GM21619 (cell line): ENCODE results near the gene TMEM181.
"Not testable (repeated sequence)": the region's sequence is repeated elsewhere in the genome, so short reads cannot be mapped to it uniquely, and the experiment has no call there.

Experiments used
- ATAC-seq: cut with Tn5 transposase; IDR thresholded peaks from one replicate; pipeline ENCODE4 v1.9.1; 2021; ENCODE audit not compliant: unreplicated experiment

The TMEM181 gene

DNA sequence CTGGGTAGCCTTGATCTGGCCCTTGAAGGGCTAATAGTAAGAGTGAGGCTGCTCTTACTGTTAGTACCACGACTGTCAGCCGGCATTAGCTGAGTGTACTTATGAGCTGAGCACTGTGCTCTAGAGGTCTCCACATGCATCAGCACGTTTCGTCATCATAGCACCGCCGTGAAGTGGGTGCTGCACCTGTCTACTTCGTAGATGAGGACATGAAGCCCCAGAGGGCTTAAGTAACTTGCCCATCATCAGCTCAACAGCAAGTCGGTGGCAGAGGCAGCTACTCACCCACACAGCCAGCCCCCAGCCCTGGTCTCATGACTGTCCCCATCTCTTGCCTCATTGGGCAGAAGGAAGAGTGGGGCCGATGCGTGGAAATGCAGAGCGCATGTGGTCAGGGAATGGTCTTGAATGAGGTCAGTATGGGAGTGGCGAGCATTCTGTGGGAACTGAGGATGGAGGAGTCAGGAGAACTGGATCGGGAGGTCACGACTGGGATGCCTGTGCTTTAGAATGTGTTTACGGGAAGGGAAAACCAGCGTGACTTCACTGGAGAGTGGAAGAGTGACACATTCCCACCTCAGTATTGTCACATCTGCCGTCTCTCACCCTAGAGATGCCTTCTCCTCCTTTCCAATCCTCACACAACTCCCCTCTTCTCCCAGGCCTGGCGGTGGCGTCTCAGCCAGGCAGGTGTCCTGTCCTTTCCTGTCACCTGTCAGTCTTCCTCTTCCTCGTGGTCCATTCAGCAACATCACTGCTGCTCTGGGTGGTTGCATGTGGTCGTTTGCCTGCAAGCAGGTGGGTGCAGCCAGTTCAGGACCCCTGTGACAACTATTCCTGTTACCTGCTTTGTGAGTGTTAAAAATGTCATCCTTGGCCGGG lies 95.9 kb downstream of the TMEM181 start:
- no peak for ATAC-seq

DNA sequence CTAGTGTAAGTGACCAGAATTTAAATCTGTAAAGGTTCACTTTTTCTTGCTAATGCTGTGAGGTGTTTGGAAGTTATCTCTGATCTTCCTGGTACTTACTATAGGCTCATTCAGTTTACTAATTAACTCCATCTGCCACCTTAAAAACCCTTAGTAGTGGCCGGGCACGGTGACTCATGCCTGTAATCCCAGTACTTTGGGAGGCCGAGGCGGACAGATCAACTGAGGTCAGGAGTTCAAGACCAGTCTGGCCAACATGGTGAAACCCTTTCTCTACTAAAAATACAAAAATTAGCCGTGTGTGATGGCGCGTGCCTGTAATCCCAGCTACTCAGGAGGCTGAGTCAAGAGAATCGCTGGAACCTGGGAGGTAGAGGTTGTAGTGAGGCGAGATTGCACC lies 97.1 kb downstream of the TMEM181 start:
- not testable (repeated sequence) for ATAC-seq

DNA sequence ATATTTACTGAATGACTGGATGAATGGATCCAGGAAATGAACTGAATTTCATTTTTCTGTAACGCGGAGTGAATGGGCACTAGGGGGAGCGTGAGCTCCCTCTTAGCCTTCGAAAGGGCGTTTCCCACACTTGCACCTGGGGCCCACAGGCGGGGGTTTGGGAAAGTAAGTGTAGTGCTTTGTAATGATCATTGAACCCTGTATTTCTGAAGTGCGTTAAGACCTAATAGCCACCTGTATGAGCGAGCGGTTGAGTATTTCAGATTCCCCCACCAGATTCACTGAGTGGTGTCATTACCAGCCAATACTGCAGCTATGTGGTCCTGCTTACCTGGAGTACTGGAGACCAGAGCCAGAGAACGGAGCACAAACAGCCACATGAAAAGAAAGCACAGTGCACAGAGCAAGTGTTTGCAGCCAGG lies 100.5 kb downstream of the TMEM181 start:
- ATAC-seq: no peak

DNA sequence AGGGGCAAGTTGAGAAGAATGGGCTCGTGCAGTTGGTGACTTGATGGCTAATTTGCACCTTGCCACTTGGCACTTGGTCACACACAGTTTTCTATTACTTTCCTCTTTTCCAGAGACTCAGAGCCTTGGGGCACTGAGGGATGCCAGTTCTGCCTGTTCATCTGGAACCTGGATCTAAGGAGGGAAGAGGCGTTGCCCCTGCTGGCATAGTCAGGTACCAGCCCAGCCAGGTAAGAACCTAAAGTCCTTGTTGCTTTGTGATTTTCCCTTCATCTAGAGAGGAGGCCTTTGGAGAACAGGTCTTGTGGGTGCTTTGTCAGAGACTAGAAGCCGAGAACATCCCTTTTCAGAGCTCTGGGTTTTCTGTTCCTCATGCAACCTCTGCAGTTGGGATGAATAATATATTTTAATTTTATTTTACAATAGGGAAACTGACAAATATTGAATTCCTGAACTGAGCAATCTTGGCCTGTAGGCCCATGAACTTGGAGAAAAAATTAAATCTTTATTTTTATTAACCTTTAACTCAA lies 101.3 kb downstream of the TMEM181 start:
- ATAC-seq: no peak

DNA sequence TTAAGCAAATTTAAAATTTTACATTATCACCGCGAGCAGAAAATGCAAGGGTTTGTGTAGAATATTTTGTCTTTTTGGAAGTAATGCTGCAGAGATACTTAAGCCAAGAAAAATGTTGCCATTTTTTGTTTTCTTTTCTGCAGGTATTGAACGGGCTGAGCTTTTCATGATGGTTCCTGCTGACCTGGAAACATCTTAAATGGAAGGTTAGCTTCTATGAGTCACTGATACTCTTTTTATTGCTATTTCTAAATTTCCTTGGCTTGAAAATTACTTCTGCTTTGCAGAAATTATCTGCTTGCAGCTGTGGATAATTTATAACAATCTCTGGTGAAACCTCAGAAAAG lies 102.7 kb downstream of the TMEM181 start:
- ATAC-seq: no peak

DNA sequence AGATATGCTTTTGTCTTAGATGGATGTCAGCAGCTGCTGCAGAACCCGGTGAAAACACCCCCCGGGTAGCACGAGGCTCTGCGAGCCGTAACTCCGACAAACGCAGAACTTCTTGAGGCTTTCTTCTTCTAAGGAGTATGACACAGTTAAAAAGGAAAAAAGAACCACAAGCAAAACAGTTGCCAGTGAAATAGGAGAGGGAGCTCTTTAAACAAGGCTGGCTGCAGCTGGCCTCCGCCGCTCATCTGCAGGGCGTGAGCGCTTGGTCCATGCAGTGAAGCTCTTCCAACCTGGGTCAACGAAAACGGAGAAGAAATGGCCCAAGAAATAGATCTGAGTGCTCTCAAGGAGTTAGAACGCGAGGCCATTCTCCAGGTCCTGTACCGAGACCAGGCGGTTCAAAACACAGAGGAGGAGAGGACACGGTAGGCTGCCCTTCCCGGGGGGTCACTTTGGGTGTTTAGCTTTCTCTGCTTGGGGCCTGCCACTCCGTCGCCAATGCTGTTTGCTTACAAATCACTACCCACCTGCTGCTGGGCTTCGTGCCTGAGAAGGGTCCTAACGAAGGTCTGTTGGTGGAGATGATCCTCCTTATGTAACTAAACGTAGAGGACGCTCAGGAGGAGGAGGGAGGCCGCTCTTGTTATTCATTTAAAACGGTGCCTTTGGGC lies 103.2 kb downstream of the TMEM181 start:
- ATAC-seq: no peak

DNA sequence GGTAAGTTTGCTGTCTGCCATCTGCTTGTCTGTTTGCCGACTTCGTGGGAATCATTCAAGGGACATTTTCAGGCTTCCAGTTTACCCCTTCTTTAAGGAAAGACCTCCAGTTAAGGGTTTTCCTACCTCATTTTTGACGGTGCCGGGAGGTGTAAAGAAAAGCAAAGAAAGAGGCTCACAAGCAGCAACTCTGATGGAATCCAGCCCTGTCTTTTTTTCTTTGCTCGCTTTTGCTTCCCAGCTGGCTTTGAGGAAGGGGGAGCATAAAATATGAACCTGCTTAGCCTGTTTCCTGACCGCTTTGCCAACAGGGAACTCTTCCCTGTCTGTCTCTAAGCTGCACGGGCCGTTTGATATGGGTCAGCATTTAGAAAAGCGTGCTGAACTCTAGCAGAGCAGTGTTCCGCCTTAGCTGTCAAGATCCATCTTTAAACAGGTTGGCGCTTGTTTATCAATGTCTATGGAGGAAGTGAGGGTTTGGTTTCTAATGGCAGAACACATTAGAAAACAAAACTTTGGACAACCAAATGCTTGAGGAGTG lies 103.8 kb downstream of the TMEM181 start:
- ATAC-seq: no peak

DNA sequence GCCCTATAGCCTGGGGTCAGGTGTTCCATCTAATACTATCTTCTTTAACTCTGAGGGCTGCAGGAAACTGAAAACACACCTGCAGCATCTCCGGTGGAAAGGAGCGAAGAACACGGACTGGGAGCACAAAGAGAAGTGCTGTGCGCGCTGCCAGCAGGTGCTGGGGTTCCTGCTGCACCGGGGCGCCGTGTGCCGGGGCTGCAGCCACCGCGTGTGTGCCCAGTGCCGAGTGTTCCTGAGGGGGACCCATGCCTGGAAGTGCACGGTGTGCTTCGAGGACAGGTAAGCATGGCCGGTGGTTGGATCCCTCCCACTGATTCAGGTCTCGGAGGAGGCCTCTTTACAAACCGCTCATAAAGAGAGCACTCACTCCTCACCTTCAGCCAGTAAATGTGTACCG lies 105.4 kb downstream of the TMEM181 start:
- no peak for ATAC-seq

DNA sequence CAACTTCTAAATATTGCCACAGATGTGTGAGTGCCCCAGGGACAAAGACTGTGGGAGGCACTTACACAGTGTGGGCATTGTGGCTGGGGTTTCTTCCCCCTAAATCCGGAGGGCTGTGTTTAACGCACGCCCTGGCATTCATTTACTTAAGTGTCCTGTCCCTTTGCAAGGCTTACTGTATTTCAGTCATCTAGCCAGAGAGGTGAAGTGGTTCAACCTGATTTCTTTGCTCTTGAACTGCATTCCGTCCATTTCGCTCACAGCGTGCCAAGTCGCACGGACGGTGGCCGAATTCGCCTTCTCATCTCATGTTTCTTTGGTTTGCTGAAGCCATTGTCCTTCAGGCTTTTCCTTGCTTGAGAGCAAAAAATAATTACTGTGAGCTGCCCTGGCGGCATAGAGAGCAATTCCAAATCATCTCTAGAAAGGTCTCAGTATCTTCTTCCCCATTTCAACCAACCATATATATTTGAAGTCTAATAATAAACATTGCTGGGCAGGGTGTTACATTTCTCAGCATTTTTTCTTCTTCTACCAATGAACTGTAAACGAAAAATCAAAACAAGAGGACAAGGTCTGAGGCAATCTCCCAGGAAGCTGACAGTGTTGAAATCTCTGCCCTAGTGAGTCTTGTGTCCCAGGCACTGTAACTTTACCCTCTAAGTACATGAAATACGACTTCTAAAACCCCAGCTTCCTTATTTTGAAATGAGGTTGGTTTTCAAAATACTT lies 106.9 kb downstream of the TMEM181 start:
- ATAC-seq: no peak

DNA sequence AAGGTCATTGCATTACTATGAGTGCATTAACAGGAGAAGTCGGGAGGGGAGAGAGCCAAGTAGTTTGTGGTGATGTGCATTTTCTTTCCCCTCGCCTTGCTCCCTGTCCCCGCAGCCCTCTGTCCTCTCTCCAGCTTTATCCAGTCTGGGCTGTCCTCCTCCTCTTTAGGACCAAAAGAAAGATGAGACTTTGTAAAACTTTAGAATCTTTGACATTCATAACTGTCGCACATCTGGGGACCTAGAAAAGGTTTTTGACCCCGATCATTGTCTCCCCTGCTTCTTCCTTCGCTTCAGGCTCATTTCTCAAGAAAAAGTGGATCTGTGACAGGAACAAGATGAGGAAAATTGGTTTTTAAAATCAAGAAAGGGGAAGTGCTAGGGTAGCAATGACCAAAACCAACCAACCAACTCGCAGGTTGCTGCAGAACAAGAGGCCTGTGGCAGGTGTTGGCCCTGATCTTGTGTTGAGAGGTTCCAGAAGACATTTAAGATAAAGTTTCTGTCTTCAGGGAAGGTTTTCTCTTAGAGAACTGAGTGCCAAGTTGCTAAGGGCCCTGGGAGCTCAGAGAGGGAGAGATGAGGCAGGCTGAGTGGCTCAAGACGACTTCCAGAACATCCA lies 107.6 kb downstream of the TMEM181 start:
- no peak for ATAC-seq

DNA sequence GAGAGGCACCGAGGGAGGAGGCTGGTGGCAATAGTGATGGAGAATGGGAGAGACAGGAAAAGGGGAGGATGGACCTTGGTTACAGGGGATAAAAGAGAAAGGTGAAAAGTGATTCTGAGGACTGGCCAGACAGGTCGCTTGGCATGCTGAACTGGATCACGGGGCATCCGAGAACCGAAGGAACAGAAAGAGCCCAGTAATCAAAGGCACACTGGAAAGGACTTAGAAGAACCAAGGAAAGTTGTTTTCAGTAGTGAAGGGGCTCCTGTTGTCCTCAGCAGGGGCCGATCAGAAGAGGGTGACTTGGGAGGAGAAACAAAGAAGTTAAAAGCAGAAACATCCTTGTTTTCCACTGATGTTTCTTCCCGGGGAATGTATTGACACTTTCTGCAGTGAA lies 108.8 kb downstream of the TMEM181 start:
- no peak for ATAC-seq

DNA sequence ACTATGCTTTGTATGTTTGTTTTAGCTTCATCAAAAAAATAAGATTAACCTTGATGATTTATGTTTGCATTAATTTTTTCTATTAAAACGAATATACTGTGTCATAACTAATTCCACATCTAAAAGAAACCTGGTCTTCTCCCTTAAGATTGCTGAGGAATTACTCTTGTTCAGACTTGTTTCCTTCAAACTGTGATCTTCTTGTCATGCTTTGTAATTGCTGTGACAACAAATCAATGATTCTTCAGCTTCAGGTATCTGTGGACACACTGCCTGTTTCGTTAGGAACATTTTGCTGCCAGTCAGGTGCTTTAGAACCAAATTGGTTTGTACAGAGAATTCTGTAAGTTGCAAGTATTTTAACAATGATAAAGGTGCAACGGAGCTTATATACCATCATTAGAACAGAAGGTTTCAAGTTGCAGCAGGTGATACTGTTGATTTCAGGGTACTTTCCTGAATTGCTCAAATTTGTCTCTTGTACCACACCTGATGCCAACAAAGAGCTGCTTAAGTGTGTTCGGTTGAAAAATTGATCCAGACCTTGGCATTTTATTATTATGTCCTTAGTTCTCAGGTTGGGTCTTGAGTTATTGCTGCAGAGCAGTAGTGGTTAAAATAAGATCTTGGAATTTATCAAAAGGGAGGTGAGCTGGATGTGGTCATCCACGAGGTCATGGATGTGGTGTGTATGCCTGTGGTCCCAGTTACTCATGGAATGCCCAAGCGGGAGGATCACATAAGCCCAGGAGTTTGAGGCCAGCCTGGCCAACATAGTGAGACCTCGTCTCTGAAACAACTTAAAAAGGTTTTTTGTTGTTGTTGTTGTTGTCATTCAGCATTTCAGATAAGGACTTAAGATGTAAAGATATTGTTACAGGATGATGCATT lies 109.5 kb downstream of the TMEM181 start:
- ATAC-seq: no peak

DNA sequence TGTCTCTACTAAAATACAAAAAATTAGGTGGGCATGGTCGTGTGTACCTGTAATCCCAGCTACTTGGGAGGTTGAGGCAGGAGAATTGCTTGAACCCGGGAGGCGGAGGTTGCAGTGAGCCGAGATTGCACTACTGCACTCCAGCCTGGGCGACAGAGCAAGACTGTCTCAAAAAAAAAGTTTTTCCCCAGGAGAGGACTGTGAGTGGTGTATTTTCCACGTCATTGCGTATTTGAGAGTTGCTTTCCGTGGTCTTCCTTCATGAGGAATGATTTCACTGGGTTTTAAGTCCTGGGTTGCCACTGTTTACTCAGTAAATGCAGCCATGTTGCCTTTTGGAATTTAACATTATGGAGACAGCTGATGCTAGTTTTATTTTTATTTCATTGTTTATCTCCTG lies 112.2 kb downstream of the TMEM181 start:
- not testable (repeated sequence) for ATAC-seq

DNA sequence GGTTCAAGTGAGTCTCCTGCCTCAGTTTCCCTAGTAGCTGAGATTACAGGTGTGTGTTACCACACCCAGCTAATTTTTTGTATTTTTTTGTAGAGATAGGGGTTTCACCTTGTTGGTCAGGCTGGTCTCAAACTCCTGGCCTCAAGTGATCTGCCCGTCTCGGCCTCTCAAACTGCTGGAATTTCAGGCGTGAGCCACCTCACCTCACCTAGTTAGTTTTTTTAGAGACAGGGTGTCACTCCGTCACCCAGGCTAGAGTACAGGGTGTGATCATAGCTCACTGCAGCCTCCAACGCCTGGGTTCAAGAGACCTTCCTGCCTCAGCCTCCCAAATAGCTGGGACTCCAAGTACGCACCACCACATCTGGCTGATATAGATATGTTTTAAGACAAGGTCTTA lies 112.8 kb downstream of the TMEM181 start:
- ATAC-seq: no peak

DNA sequence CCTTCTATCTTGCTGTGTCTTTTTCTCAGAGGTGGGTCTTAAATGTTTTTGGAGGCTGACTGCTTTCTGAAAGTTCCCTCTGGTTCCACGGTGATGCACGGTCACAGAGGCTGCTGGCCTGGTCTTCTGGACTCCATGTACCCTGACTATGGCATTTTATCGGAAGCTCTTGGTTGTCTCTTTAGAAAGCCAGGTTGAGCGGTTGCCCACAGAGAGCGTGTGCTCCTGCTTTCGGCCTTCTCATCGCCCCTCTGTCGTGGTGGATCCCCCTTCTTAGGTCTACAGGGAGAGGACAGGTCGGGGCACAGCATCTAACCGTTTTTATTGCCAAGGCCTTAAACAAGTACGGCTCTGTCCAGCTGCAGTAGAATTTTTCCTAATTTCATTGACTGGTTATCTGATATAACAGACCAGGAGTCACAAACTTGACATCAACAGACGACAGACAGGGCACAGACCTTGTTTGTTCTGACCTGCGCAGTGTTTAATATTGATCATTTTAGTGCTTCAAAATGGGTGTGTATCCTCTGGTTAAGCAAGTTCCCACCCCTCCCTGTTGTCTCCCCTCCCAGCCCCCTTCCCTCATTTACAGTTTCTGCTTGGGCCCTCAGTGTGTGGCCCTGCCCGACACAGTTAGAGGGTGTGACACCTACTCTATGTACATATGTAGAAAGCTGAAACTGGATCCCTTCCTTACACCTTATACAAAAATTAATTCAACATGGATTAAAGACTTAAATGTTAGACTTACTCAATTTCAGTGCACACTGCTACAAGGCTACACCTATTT lies 114.6 kb downstream of the TMEM181 start:
- ATAC-seq: no peak

DNA sequence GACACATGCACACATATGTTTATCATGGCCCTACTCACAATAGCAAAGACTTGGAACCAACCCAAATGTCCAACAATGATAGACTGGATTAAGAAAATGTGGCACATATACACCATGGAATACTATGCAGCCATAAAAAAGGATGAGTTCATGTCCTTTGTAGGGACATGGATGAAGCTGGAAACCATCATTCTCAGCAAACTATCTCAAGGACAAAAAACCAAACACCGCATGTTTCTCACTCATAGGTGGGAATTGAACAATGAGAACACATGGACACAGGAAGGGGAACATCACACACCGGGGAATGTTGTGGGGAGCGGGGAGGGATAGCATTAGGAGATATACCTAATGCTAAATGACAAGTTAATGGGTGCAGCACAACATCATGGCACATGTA lies 117.2 kb downstream of the TMEM181 start:
- ATAC-seq: not testable (repeated sequence)

DNA sequence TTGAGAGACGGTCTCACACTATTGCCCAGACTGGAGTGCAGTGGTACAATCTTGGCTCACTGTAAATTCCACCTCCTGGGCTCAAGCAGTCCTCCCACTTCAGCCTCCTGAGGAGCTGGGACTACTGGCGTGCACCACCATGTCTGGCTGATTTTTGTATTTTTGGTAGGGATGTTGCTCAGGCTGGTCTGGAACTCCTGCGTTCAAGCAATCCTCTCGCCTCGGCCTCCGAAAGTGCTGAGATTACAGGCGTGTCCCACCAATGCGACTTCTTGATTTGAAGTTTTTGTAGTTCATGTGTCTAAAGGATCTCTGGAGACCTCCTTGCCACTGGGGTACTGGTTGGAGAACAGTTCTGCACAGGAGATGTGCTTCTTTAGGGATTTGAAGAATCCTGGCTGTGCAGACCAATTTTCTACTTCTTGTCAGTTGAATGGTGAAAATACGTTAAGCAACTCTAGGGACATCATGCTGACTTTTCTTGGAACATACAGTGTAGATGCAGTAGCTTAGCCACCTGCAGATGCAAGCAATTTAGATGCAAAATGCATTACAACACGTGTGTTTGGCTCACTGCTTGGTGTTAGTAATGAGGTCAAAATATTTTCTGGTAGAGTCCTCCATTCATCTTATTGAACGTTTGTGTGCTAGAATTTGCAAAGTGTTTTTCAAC lies 118.2 kb downstream of the TMEM181 start:
- ATAC-seq: no peak

DNA sequence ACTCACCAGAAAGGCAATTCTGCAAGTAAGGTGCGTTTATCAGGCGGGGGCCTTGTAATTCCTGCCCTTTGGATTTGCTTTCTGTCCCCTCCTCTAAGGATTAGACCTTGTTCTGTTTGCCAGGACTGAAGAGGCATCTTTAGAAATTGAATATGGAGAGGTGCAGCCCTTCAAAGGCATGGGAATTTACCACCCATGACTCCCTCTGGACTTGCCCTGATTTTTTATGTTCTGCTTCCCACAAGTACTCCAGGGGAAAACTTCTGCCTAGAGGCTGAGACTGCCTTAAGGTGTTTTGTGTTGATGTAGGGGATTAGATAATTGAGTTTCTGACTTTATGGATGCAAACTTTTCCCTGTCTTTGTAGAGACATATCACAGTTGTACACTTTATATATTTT lies 120.1 kb downstream of the TMEM181 start:
- no peak for ATAC-seq

DNA sequence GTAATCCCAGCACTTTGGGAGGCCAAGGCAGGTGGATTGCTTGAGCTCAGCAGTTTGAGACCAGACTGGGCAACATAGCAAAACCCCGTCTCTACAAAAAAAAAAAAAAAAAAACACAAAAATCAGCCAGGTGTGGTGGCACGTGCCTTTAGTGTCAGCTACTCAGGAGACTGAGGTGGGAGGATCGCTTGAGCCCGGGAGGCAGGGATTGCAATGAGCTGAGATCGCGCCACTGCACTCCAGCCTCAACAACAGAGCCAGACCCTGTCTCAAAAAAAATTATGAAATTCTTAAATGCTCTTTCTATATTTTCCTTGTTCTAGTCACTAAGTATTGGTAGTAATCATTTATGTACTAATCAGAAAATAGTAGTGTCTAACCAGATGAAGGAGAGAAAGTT lies 120.6 kb downstream of the TMEM181 start:
- no peak for ATAC-seq
